ENCODE measurements around the gene RASA2. TPM values are rescaled to one million over a fixed set of nuclear protein-coding genes. Genes with fewer than 3 reads are reported as not detected.

The RASA2 gene, protein sequence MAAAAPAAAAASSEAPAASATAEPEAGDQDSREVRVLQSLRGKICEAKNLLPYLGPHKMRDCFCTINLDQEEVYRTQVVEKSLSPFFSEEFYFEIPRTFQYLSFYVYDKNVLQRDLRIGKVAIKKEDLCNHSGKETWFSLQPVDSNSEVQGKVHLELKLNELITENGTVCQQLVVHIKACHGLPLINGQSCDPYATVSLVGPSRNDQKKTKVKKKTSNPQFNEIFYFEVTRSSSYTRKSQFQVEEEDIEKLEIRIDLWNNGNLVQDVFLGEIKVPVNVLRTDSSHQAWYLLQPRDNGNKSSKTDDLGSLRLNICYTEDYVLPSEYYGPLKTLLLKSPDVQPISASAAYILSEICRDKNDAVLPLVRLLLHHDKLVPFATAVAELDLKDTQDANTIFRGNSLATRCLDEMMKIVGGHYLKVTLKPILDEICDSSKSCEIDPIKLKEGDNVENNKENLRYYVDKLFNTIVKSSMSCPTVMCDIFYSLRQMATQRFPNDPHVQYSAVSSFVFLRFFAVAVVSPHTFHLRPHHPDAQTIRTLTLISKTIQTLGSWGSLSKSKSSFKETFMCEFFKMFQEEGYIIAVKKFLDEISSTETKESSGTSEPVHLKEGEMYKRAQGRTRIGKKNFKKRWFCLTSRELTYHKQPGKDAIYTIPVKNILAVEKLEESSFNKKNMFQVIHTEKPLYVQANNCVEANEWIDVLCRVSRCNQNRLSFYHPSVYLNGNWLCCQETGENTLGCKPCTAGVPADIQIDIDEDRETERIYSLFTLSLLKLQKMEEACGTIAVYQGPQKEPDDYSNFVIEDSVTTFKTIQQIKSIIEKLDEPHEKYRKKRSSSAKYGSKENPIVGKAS
- polyA plus RNA-seq (ENCODE audit: insufficient read length), result 9.8 TPM

GRCh38 chr3:141486746-141487520 lies at the start of gene RASA2:
RASA2 (plus strand) TSS chr3:141487027; CDS start chr3:141487084, 57 bp downstream.
- no peak for DNase-seq (ENCODE audit: low read depth)

DNA sequence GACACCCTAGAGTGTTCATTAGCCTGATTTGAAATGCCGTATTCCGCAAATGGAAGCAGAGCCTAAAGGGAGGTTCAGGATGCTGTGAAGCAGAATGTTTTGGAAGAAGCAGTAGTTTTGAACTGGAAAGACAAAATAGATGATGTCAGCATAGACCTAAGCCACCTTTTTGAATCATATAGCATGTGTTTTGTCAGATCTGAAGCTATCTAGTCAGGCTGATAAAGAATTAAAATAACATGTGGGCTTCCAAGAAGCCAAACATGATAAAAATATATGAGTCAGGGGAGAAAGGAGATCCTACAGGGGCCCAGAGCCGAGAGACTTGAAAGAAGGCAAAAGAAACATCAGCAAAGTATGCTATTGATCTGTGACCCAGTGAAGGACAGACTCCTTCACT lies 47.2 kb upstream of the RASA2 start:
- no peak for DNase-seq (ENCODE audit: low read depth)

DNA sequence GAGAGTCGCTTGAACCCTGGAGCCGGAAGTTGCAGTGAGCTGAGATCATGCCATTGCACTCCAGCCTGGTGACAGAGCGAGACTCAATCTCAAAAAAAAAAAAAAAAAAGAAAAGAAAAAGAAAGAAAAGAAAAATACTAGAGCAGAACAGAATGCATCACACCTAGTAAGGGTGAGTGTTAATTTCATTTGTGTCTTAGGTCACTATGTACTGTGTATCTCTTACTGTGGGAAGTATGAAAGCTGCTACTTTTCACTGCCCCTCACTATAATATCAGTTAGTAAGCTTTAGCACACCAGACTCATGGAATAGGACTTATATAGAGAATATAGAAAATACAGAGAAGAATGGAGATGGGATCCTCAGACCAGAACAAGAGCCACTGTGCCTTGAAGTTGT lies 45.9 kb upstream of the RASA2 start:
- DNase-seq (ENCODE audit: low read depth), result no peak

DNA sequence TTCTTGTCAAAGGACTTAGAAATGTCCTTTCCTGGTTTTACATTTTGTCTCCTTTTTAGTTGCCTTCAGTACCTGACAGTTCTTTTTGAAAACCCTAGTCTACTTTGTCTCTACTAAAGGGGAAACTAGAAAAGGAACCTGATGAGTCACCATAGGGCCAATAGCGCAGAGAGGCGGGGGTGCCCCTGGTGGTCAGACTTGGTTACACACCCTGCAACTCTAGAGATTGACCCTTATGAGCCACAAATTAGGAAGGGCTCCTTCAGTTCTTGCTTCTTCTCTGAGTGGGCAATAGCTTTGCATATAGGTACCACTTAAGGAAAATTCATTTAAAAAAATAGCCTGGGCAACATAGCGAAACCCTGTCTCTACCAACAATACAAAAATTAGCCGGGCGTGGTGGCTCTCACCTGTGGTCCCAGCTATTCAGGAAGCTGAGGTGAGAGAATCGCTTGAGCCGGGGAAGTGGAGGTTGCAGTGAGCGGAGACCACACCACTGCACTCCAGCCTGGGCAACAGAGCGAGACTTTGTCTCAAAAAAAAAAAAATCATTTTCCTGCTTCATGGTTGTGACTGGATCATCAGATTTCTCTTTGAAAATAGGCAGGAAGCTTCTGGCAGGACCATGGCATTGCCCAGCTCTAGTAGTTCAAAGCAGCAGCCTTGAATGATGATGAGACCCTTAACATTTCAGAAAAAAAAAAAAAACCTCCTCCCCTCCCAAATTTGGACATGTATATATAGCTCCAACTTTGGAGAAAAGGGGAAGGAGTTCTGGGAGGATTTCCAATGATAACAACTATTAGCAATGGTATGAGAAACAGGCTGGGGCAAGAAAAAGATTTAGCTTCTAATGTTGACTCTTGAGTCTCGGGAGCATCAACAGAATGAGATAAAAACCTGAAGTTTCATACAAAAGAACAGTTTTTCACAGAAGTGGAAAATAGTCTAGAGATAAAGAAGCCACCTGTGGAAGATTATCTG lies 45.2 kb upstream of the RASA2 start:
- DNase-seq (ENCODE audit: low read depth), result no peak

DNA sequence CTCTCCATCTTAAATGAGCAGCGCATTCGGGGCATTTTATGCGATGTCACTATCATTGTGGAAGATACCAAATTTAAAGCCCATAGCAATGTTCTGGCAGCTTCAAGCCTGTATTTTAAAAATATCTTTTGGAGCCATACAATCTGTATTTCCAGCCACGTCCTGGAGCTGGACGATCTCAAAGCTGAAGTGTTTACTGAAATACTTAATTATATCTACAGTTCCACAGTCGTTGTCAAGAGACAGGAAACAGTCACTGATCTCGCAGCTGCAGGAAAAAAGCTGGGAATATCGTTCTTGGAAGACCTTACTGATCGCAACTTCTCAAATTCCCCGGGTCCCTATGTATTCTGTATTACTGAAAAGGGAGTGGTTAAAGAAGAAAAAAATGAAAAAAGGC lies 44.4 kb upstream of the RASA2 start:
- no peak for DNase-seq (ENCODE audit: low read depth)

GRCh38 chr3:141442914-141443313 lies 43.9 kb upstream of the RASA2 start:
- DNase-seq (ENCODE audit: low read depth), result no peak

DNA sequence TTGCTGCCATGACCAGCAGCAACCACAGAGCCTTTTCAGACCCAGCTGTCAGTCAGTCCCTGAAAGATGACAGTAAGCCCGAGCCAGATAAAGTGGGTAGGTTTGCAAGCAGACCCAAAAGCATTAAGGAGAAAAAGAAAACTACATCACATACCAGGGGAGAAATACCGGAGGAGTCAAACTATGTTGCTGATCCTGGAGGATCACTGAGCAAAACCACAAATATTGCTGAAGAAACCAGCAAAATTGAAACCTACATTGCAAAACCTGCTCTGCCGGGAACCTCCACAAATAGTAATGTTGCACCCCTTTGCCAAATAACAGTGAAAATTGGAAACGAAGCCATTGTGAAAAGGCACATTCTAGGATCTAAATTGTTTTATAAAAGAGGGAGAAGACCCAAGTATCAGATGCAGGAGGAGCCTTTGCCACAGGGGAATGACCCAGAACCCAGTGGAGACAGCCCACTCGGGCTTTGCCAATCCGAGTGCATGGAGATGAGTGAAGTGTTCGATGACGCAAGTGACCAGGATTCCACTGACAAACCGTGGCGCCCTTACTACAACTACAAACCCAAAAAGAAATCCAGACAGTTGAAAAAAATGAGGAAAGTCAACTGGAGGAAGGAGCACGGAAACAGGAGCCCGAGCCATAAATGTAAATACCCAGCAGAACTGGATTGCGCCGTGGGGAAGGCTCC lies 42.1 kb upstream of the RASA2 start:
- DNase-seq (ENCODE audit: low read depth), result no peak

DNA sequence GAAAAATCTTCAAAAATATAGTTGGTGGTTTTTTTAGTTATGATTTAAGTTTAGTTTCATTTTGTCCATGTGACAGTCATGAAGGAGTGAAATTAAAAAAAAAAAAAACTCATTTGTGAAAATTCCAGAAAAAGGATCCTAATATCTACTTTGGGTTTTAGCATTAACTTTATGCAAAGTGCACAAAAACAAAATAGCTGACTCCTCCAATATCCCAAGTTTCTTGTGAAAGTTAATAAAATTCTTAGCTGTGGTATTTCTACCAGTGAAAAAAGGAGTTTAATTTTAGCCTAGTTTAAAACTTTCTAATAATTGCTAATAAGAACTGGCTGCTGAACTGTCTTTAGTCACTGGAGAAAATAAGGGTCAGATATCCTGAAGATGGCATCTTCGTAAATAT lies 40.8 kb upstream of the RASA2 start:
- DNase-seq (ENCODE audit: low read depth), result no peak

DNA sequence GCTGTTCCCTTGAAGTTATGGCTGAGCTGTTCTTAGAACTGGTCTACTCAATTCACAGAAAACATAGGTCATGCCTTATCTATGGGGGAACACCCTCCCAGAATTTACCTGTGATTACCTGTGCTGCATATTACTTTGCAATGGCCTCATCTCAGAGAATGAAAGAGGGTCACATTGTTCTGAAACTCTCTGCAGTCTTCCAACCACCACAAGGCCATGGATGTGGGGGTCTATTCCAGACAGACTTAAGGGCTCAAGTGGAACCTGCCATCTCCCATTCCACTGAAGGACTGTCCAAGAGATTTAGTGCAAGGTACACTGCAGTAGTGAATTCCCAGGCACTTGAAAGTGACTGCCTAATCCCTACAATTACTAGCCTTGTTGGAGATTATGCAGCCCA lies 40.1 kb upstream of the RASA2 start:
- DNase-seq (ENCODE audit: low read depth), result no peak

GRCh38 chr3:141447383-141447782 lies 39.4 kb upstream of the RASA2 start:
- DNase-seq (ENCODE audit: low read depth), result no peak

DNA sequence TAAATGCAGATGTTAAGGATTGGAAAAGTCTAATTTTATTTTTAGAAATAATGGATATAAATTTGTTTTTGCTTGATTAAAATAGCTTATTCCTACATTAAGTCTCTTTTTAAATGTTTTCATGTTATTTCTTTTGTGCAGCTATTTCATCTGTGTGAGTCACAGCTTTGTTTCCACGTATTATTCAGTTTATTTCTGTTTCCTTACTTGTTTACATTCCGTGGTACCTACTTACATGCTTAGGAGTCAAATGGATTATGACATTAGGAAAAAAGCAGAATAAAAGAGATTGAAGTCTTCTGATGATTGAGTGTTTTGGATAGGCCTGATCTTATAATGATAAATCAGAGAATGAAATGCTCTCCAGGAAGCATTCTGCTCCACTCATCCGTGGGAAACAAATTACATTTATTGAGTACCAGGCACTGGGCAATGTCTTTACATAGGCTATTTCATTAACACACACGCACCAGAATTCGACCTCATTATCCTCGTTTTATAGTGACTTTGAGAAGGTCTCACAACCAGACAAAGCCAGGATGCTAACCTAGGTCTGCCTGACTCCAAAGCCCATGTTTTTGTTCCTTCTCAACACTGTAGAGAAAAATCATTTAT lies 38.1 kb upstream of the RASA2 start:
- DNase-seq (ENCODE audit: low read depth), result no peak

- DNase-seq (ENCODE audit: low read depth), result no peak
Observed at GRCh38 chr3:141449424-141449823, 37.4 kb upstream of the RASA2 start.

GRCh38 chr3:141450727-141451375 lies 36.0 kb upstream of the RASA2 start:
- no peak for DNase-seq (ENCODE audit: low read depth)

- no peak for DNase-seq (ENCODE audit: low read depth)
Observed at GRCh38 chr3:141452045-141452444, 34.8 kb upstream of the RASA2 start.

DNA sequence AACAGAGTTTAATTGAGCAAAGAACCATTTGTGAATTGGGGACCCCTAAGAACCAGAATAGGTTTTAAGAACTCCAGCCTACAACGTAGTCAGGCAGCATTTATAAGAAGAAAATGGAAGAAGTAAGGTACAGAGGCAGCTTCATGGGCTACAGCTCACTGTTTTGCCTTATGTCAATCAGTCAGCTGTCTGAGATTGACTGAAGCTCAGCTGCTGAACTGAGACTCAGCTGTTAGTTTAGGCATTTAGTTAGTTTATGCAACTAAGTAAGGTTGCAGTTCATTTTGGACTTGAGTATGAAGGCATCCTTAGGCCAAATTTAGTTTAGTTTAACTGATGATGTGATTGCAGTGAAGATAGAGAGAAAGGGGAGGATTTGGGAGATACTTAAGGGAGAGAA lies 34.1 kb upstream of the RASA2 start:
- no peak for DNase-seq (ENCODE audit: low read depth)

DNA sequence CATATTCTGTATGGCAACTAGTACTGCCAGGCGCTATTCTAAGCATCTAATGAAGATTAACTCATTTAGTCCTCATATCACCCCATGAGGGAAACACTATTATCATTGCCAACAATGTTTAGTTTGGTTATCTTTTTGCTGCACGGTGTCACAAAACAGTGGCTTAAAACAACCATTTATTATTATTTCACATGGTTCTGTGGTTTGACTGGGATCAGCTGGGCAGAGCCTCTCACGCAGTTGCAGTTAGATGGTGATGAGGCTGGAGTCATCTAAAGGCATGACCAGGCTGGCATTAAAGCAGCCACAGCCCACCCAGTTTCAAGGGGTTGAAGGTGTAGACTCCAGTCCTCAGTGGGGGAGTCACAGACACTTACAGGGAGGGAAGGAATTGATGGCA lies 32.8 kb upstream of the RASA2 start:
- no peak for DNase-seq (ENCODE audit: low read depth)

GRCh38 chr3:141454906-141455602 lies 31.8 kb upstream of the RASA2 start:
- DNase-seq (ENCODE audit: low read depth), result no peak

- DNase-seq (ENCODE audit: low read depth), result no peak
Observed at GRCh38 chr3:141455603-141456300, 31.1 kb upstream of the RASA2 start.
